SW480 (cell line): Measurements from ENCODE around the gene SLC15A3.

Source experiments
- DNase-seq: peaks from one replicate; pipeline ENCODE4 v3.0.0-alpha.2; 2016; ENCODE audit warnings: low spot score

The SLC15A3 gene

DNA sequence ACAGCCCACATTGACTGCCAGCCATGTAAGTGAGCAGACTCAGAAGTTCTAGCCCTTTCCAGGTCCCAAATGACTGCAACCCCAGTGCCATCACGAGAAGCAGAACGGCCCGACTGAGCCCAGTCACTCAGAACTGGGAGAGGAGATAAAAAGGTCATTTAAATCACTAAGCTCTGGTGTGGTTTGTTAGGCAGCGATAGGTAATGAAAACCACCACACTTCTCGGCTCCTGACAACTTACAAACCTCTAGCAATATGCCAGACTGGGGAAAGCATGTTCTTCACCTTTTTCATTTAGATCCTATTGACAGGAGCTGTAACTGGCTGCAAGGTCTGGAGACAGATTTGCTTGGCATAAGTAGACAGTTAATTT, 6.7 kb downstream of the SLC15A3 start:
- no peak for DNase-seq

DNA sequence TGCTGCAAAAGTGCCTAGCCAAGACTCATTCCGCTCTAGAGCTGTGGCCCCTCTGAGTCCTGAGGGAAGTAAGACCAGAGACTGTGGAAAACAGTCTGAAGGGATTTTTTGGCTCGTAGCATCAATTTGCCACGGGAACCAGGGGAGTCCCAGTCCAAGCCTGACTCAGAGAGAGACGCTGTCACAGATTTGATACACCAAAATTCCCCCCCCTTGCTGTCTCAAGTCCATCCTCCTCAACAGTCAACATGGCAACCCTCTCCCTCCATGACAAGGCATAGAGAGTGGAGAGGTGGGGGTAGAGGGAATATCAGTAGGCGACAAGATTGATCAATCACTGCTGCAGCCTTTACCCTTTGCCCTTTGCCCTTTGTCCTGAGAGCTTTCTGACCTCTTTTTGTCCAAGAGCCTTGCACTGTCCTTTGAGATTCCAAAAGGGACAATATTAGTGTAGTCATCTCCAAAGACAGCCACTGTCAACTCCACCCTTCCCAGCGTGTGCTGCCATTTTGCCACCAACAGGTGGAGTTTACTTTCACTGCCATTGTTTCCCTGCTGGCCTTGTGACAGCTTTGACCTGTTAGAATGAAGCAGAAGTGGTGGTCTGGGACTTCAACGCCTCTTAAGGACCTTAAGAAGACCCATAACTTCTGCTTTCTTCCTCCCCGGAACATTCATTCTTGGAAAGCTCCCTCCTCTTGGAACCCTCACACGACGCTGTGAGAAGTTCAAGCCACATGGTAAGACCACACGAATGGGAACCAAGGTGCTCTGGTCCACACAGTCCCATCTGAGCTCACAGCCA, 7.3 kb downstream of the SLC15A3 start:
- DNase-seq = no peak

DNA sequence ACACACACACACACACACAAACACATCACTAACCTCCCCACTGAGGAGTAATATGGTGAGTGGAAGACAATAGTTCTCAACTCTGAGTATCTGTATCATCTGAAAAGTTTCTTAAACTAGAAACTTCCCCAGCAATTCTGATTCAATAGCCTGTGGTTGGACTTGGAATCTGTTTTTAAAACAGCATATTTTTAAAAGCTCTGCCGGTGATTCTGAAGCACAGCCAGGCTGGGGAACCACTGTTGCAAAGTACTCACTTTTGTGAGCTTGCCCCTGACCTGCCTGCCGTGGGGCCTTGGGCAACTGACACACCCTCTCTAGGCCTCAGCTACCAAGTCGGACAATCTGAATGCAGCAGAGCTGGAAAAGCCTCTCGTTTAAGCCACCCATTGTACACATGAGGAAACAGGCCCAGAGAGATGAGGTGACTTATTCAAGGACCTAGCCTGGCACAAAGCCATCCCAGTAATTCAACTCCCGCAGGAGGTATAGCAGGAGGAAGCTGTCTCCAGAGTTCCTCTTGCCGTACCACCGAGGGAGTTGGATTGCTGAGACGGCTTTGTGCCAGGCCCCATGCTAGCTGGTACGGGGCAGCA, 8.9 kb downstream of the SLC15A3 start:
- no peak for DNase-seq

GRCh38 chr11:60942219-60942618, 9.8 kb downstream of the SLC15A3 start:
- no peak for DNase-seq

- no peak for DNase-seq
Observed at GRCh38 chr11:60941371-60942119, 10.4 kb downstream of the SLC15A3 start.

DNA sequence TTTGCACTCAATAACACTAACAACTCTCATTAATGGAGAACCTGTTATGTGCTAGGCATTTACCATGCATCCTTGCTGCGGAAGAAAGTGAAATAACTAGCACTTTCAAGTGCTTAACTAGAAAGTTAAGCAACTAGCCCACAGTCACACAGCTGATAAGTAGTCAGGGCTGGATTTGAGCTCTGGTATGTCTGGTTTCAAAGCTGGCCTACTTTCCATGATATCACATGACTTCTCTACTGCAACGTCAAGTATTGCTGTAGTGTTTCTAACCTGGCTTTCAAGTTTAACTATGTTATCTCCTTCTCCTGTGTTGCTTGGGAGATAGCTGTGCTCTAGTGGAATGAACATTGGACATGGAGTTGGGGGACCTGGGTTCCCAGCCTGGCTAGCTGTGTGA, 12.1 kb downstream of the SLC15A3 start:
- DNase-seq = peak; percentile 13

DNA sequence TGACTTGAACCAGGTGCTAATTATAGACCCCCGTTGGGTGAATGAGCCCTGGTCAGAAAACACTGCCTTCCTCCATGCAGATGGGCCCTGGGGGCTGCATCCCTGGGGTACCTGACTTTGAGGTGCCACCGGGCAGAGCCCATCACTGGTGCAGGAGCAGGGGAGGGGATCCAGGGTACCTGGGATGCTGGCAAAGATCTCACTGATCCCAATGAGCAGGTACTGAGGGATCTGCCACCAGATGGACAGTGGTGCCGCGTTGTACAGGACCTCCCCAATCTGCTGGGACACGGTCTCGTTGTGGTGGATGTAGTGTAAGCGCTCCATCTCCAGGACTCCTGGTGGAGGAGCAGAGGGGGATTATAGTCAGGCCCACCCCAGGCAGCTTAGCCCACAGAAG, 12.7 kb downstream of the SLC15A3 start:
- DNase-seq = no peak

DNA sequence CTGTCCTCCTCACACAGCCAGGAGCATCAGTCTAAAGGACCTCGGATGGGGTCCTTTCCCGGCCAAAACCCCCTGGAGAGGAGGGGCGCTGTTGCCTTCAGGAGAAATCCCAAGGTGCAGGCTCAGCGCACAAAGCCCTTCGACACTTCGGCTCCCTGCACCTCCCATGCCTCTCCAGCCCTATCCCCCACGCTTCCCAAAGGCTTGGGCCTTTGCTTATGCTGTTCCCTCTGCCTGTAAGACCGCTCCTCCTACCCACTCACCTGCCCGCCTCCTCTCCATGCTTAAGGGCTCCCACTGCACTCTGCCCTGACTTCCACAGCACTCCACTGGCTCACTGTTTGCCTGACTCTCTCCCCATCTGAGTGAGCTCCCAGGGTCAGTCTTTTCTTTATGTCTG, 13.5 kb downstream of the SLC15A3 start:
- no peak for DNase-seq

- no peak for DNase-seq
Observed at GRCh38 chr11:60937811-60938210, 14.2 kb downstream of the SLC15A3 start.

DNA sequence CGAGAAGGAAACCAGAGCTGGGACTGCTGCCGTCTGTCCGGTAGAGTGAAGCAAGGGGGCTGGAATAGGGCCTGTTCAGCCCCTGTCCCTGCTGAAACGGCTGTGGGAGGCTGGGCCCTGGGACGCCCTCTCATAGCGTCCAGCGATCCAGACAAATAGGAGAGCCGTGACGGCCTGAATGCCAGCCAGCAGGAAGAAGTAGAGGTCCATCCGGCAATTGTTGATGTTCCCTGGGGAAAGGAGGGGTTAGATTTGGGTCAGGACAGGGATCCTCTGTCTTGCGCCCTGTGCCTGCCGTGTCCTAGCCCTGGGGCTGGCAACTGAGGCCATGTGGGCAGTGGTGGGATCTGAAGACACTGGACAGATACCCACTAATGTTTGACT, 14.8 kb downstream of the SLC15A3 start:
- DNase-seq = no peak

DNA sequence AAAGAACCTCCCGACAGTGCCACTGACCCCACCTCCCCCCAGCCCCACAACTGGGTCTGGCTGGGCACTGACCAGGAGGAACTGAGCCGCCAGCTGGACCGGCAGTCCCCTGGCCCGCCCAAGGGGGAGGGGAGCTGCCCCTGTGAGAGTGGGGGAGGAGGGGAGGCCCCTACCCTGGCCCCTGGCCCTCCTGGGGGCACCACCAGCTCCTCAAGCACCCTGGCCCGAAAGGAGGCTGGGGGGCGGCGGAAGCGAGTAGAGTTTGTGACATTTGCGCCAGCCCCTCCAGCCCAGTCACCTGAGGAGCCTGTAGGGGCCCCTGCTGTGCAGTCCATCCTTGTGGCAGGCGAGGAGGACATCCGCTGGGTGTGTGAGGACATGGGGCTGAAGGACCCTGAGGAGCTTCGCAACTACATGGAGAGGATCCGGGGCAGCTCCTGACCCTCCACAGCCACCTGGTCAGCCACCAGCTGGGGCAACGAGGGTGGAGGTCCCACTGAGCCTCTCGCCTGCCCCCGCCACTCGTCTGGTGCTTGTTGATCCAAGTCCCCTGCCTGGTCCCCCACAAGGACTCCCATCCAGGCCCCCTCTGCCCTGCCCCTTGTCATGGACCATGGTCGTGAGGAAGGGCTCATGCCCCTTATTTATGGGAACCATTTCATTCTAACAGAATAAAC, 15.4 kb downstream of the SLC15A3 start:
- no peak for DNase-seq

- no peak for DNase-seq
Observed at GRCh38 chr11:60935676-60936442, 16.1 kb downstream of the SLC15A3 start.

GRCh38 chr11:60934790-60935605, 17.0 kb downstream of the SLC15A3 start:
- DNase-seq = no peak

GRCh38 chr11:60934124-60934789, 17.7 kb downstream of the SLC15A3 start:
- DNase-seq = no peak

DNA sequence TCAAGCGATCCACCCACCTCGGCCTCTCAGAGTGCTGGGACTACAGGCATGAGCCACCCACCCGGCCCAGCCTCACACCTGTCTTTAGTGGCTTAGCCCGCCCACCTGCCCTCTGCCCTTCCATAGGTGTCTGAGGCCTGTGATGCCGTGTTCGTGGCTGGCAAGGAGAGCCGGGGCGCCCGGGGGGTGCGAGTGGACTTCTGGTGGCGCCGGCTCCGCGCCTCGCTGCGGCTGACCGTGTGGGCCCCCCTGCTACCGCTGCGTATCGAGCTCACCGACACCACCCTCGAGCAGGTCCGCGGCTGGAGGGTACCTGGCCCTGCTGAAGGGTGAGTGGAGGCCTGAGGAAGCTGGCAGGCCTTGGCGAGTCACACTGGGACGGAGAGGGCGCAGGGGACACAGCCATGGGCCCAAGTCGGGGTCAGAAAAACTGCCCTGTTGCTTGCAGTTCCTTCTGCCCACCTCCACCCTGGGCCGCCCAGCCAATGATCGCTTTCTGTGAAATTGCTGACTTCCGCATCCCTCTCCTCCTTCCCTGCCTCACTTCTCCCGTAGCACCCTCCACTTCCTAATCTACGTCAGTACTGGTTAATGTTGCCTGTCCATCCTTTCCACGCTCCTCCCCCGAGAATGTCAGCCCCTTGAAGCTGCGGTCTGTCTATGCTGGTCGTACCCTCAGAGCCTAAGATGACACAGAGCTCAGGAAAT, 18.4 kb downstream of the SLC15A3 start:
- DNase-seq = no peak

- DNase-seq = no peak
Observed at GRCh38 chr11:60932605-60933356, 19.2 kb downstream of the SLC15A3 start.

- DNase-seq = no peak
Observed at GRCh38 chr11:60931917-60932316, 20.1 kb downstream of the SLC15A3 start.

DNA sequence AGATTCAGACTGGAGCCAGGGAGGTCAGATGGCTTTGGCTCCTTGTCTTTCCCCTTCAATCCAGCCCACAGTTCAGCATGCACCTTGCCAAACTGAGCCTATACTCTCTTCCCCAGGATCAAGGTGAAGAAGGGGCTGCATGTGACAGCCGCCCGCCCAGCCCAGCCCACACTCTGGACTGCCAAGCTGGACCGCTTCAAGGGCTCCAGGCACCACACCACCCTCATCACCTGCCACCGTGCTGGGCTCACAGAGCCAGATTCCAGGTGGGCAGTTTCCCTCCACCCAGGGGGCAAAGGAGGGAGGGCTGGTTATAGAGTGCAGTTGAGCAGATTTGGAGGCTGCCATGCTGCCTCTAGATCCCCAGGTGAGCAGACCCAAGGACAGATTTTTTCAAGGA, 21.6 kb downstream of the SLC15A3 start:
- DNase-seq = no peak

DNA sequence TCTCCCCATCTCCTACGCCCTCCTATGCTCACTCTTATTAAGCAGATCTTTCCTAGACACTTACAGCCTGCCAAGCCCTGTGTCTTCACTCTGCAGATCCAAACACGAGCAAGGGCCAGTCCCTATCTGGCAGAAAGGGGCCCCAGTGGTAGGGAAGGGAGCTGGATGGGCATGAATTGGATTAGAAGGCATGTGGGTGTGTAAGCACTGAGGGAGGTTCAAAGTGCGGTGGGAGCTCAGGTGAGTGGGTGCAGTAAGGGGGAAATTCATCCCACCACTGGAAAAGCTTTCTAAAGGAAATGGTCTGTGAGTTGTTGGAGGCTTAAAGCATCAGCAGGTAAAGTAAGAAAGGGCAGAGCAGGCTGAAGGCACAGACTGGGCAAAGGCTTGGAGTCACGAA, 22.2 kb downstream of the SLC15A3 start:
- no peak for DNase-seq
